A673 (cell line): Measurements from ENCODE around the gene TPD52L2.

Experiments used
- EZH2 ChIP-seq: fragments of 200-600 bp; sonication (generic); IDR thresholded peaks from 2 replicates; pipeline ENCODE4 v1.6.1; 2017; ENCODE audit warnings: borderline replicate concordance, low read depth, mild to moderate bottlenecking, mixed read lengths, antibody characterized with exemption, low read length; ENCODE audit not compliant: poor library complexity, severe bottlenecking
- TF ChIP-seq, protein P1 (sequence below): fragments of 300-800, 200-600 bp; sonication (generic); conservative IDR thresholded peaks from 2 replicates; pipeline ENCODE4 v1.5.1; 2017; ENCODE audit warnings: low read depth, mild to moderate bottlenecking, antibody characterized with exemption, low read length, moderate library complexity, mixed read lengths

DNA sequence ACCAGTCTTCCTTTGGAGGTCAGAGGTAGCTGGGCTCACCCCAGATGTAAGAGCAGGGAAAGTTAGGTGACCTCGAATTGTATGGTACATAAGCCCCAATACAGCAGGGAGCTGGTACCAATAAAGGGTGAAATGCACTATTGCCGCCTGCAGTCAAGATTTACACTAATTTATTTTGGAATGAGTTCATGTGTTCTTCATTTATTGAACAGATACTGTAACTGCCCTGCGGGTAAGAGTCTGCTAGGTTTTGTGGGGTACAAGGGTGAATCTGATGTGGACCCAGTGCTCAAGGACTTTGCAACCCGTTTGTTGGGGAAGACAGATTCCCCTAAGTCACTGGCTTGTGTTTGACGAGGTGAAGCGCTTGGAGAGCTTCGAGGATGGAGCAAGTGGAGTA lies 27.3 kb downstream of the TPD52L2 start:
- TF ChIP-seq, protein P1, sequence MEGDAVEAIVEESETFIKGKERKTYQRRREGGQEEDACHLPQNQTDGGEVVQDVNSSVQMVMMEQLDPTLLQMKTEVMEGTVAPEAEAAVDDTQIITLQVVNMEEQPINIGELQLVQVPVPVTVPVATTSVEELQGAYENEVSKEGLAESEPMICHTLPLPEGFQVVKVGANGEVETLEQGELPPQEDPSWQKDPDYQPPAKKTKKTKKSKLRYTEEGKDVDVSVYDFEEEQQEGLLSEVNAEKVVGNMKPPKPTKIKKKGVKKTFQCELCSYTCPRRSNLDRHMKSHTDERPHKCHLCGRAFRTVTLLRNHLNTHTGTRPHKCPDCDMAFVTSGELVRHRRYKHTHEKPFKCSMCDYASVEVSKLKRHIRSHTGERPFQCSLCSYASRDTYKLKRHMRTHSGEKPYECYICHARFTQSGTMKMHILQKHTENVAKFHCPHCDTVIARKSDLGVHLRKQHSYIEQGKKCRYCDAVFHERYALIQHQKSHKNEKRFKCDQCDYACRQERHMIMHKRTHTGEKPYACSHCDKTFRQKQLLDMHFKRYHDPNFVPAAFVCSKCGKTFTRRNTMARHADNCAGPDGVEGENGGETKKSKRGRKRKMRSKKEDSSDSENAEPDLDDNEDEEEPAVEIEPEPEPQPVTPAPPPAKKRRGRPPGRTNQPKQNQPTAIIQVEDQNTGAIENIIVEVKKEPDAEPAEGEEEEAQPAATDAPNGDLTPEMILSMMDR = no peak
- no peak for TF ChIP-seq EZH2
